Measurements from ENCODE around the gene ZNF236.

ZNF236 gene

DNA sequence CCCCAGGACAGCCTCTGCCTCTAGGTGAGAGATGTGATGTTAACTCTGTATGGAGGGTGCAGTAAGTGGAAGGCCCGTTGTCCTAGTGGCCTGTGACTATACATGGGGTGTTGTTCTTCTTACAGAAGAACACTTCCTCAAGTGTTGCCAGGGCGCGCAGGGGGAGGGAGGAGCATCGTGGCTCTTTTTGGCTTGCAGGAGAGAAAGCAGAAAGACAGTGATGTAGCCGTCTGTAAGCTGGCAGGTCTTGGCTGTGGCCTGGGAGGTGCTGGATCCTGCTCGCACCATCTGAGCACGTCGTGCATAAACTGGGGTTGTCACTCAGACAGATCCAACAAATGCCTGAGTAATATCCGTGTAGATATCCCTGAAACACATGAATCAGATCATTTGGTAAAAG is 44.3 kb downstream of the ZNF236 start:
- DNase-seq = no peak

DNA sequence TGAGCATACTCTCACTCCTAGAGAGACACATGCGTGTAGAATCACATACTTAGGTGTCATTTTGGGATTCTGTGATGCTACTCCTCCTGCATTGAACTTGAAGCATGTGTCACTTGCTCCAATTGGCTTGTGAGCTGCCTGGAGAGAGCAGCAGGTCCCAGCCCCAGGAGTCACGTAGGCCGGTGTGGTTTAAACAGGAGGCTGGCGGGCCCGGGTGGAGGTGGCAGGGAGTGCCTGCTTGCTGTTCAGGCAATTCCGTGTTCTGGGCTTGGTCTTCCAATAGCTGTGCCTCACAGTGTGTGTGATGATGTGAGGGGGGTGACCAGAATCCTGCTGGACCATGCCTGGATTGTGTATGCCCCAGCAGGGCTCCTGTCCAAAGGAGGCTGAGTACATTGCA is 51.0 kb downstream of the ZNF236 start:
- no peak for DNase-seq

DNA sequence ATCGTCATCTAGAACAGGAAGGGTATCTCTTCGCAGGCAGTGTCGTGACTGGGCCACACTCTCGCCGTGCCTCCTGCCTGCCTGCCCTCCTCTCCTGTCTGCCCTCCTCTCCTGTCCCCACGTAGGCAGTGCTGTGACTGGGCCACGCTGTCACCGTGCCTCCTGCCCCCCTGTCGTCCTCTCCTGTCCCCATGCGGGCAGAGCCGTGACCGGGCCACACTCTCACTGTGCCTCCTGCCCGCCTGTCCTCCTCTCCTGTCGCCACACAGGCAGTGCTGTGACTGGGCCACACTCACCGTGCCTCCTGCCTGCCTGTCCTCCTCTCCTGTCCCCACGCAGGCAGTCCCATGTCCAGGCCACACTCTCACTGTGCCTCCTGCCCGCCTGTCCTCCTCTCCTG is 51.4 kb downstream of the ZNF236 start:
- no peak for DNase-seq

DNA sequence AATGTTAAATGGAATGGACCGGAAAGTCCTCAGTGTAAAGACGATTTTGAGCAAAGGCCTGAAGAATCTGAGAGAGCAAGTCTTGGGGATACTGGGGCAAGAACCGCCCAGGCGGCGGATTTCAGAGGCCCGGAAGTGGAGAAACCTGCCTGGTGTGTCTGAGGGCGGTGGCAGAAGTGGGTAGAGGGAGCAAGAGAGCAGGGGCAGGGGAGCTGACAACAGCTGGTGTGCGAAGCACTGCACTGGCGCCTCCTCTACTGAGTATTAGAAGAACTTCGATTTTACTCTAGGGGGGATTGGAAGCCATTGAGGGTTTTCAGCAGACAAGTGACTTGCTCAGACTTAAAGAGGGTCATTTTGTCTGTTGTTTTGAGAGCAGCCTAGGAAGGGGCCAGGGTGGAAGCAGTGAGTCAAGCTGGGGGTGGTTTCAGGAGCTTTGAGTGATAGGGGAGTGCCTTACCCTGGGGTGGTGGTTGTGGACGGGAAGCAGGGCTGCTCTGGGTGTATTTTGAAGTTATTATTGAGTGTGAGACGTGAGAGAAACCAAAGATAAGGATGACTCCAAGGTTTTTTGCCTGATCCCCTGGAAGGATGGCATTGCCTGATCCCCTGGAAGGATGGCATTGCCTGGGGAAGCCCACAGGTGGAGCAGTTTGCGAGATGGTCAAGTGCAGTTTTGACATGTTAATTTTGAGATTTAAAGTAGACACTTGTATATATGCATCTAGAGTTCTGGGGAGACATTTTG is 52.5 kb downstream of the ZNF236 start:
- no peak for DNase-seq

DNA sequence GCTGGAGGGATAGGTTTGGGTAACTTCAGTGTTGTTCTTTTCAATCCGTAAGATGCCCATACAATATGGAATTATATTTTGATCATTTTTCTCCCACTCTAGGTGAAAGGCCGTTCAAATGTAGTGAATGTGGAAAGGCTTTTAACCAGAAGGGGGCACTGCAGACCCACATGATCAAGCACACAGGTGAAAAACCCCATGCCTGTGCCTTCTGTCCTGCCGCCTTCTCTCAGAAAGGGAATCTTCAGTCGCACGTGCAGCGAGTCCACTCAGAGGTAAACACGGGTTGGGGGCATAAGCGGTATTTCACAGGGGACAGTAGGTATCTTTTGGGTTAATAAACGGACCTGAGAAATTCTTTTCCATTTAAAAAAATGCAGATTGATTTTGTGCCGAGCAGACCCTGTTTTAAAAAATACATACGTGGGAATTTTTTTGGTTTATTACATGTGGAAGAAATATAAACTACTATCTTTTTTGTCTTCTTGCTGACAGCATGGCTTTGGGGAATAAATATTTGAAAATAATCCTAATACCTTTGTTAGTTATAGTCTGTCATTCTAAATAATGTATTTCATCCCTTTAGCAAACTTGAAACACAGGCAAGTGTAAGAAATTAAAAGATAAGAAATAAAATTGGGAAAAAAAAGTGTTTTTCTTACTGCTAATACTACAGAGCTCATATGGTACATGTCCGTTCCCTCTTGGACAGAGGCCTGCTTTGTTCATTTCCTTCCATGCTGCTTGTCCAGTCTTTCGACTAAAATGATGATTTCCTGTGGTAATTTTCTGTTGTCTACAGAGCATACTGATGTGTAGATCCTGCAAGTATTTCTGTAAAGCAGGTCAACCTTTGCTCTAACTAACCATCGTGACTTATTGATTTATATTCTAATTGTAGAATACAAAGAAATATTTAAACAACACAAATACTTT is 53.3 kb downstream of the ZNF236 start:
- no peak for DNase-seq

DNA sequence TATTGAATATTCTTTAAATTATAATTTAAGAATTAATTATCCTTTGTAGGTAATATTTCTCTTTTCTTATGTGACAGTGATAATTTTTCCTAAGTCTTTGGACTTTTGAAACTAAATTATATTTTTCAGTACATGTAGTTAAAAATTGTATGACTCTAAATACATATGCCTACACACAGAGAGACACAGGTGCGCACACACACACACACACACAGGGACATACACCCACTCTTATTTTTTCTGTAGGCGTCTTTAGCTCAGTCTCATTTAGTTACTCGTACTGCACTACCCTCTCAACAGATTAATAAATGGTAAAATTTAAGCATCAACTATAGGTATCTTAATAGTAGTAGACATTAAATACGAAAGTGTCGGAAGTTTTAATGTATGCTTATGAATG is 56.1 kb downstream of the ZNF236 start:
- DNase-seq = no peak

DNA sequence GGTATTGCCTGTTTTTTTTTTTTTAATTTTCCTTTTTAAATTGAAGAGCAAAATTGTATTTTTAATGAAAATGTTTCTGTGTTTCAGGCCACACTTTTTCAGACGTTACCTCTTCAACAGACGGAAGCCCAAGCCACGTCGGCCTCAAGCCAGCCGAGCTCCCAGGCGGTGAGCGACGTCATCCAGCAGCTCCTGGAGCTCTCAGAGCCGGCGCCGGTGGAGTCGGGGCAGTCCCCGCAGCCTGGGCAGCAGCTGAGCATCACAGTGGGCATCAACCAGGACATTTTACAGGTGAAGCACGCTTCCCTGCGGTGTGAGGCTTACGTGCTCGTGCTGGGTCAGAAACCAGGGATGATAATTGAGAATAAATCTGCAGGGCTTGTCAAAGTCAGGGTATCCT is 57.7 kb downstream of the ZNF236 start:
- DNase-seq = no peak

DNA sequence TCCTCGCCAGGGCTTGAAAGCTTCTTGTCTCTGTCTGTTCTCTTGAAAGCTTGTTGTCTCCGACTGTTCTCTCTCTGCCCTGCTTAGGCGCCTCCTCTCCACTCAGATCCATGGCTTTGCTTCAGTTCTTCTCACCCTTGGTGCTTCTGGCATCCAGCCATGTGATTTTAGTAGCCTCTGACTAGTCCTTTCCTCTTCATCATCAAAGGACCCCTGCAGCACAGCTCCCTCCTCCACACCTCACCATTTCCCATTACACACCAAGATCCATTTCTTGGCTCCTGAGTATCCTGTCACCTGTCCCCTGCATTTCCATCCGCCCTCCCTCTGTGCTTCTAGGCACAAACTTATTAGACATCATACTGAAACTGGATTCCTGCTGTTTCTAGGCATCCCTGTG is 59.4 kb downstream of the ZNF236 start:
- no peak for DNase-seq

DNA sequence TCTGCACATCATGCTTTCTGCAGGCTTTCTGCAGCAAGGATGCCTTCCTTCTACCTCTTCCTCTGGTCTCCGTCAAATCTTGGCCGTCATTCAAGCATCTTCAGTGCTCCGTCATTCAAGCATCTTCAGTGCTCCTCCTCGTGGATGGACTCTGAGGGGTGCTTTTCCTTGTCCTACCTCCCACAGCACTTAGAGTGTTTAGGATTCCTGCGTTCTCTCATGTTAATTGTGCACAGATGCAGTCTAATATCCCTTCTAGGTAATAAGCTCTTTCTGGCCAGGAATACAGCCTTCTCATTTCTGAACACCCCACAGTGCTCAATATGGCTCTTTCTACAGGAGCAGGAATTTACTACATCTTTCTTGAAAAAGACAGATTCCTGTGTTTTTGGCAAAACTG is 59.8 kb downstream of the ZNF236 start:
- DNase-seq = no peak

DNA sequence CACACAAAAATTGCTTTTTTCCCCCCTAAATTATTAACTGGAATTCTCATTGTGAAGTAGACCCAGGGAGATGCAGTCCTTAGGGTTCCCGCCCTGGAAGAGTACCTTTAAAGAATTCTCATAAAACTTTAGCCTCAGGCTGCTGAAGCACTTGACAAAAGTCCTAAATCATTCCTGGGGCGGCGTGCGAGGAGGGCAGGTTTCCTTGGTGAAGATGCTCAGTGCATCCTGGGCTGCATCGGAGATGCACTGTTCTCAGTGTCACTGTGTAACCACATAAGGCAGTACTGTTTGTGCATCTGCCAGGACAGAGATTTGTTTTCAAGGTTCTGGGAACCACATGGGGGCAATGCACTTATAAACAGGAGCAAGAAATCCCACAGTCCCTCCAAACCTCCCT is 62.6 kb downstream of the ZNF236 start:
- DNase-seq = no peak

DNA sequence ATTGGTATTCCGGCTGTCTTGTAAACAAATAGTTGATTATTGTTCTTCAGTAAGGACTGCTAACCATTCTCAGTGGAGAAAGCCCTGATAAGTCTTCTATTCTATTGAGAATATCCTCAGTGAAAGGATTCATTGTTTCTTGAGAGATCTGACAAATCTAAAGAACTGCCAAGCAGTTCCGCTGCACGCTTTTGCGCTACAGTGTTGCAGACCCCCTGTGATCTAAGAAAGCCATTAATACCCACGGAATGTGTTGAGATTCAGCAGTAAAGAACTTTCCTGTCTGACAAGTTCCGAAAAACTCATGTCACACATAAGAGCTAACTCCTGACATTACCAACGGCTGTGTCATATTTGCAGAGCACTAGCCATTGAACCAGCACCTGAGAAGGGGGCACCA is 63.8 kb downstream of the ZNF236 start:
- no peak for DNase-seq

DNA sequence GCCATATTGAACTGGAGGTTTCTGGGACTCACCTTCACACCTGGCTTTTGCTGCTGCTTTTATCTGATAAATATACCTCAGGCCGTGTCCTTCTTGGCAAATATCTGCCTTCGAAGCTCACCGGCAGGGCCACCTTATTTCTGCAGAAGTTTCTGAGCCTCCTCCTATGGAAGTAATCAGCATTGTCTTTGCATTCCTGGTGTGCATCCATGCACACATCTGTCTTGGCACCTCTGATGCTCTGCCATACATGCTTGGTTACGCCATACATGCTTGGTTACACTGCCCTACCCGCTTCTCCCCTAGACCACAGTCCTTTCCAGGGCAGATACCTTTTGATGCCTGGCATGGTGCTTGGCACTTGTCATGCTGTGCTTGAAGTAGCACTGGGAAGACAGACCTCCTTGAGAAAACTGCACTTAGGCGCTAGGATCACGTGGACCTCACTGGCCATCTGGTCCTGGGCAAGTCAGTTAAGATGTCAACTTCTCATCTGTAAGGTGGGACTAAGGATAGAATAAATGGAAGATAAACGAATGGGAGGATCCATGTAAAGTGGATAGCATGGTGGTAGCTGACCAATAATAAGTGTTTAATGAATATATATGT is 66.8 kb downstream of the ZNF236 start:
- no peak for DNase-seq

DNA sequence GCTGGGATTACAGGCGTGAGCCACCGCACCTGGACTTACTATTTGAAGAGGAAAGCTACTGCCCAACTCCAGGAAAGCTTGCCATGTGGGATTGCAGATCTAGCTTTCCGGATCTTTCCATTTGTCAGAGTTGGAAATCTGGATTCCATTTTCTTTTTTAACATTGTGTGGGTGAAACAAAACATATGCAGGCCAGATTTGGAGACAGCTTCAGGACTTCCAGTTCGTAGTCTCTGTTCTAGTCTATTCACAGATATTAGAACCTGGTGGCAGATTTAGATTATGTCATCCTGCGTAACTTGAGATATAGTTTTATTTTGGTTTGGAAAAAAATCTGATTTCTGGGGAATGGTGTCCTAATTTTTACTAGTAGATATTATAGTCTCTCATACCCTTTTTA is 70.5 kb downstream of the ZNF236 start:
- DNase-seq = no peak

DNA sequence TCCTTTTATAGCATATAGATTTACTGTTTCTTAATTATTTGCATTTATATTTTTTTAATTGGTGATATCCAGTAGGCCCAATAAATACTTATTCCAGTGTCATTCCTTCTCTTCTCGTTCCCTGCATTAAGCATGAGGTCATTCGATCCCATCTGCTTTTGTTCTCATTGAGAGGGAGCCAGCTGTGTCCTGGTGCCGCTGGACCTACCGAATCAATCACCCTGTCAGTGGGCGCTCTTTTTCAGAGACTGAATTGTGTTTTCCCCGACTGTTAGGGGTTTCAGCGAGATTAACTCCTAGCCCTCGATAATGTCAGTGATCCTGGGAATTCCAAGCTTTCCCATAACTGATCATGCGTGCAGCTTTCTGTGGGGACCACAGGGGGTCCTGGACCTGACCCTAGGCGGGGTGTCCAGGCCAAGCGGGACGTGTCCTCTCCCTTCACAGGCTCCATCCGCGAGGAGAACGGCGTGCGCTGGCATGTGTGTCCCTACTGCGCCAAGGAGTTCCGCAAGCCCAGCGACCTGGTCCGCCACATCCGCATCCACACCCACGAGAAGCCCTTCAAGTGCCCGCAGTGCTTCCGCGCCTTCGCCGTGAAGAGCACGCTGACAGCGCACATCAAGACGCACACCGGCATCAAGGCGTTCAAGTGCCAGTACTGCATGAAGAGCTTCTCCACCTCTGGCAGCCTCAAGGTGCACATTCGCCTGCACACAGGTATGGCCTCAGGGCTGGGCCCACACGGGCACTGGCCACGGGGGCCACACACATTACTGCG is 72.4 kb downstream of the ZNF236 start:
- no peak for DNase-seq

DNA sequence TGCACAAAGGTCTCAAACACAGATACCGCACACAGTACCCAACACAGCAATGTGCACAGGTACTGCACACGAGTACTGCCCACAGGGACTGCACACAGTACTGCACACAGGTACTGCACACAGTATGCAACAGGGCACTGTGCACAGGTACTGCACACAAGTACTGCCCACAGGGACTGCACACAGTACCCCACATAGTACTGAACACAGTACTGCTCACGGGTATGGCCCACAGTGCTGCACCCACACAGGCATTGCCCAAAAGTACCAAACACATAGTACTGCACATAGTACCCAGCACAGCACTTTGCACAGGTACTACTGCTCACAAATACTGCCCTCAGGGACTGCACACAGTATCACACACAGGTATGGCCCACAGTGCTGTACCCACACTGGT is 73.1 kb downstream of the ZNF236 start:
- no peak for DNase-seq

DNA sequence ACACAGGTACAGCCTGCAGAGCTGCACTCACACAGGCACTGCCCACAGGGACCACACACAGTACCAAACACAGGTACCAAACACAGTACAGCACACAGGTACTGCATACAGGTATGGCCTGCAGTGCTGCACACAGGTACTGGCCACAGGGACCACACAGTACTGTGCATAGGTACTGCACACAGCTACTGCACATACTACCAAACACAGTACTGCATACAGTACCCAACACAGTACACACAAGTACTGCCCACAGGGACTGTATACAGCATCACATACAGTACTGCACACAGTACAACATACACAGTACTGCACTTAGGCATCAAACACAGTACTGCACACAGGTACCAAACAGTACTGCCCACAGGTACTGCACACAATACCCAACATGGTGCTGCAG is 74.3 kb downstream of the ZNF236 start:
- no peak for DNase-seq

DNA sequence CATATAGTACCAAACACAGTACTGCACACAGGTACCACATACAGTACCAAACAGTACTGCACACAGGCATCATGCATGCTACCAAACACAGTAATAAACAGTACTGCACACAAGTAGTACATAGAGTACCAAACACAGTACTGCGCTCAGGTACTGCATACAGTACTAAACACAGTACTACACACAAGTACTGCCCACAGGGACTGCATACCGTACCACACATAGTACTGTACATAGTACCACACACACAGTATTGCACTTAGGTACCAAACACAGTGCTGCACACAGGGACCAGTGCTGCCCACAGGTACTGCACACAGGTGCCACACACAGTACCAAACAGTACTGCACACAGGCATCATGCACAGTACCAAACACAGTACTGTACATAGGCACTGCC is 74.9 kb downstream of the ZNF236 start:
- DNase-seq = no peak

DNA sequence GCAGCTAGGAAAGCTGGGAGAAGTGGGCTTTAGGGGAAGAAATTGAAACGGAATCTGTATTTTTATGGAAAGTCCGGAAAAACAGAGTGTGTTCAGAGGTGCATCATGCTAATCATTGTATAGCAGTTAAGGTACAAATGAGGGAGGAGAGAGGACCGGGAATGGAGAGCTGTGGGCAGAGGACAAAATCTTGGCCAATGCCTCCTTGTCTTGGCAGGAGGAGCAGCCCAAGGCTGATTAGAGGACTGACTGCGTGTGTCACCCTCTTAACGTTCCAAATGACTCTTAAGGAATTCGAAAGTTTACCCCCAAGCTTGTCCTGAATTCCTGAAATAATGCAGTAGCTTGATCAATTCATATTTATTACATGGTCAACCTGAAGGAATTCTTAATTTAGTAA is 81.0 kb downstream of the ZNF236 start:
- no peak for DNase-seq

DNA sequence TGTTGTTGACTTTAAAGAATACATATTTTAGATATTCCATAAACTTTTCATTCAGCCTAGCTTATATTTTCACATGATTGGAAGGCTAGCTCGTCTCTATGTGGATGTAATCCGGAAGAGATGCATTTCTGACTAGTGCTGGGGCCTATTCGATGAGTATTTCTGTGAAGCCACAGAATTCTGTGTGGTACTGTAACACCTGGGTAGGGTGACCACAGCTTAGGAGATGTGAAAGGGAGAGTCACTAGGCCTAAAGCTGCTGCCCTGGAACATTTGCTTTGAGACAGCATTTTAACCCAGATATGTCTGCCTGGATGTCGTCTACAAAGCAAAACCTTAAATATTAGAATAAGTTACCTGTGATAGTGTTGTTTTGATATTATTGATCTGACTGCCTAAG is 83.5 kb downstream of the ZNF236 start:
- DNase-seq = no peak

DNA sequence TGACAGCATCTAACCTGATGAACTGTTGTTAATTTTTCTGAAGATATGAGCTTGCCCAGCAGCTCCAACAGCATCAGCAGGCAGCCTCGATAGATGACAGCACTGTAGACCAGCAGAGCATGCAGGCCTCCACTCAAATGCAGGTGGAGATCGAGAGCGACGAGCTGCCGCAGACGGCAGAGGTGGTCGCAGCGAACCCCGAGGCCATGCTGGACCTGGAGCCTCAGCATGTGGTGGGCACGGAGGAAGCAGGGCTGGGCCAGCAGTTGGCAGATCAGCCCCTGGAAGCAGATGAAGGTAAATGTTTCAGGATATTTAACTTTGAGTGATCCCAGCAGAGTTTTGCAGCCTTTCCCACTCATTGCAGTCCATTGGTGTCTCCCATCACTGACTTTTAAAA is 85.9 kb downstream of the ZNF236 start:
- DNase-seq = no peak

DNA sequence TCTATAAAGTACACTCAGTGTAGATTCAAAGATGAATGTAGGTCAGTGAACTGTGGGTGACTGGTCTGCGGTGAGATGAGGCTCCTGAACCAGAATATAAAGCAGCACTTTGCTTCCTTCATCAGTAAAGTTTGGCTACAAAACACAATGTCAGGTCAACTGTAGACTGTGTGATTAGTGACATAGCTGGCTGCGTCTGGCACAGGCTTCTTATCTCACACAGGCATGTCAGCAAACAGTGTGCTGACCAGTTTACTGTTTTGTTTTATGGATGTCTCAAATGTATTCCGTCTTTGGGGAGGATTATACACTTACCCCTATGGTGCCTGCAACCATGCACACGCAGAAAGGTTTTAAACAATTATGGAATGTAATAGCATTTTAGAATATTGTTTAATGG is 87.1 kb downstream of the ZNF236 start:
- no peak for DNase-seq

DNA sequence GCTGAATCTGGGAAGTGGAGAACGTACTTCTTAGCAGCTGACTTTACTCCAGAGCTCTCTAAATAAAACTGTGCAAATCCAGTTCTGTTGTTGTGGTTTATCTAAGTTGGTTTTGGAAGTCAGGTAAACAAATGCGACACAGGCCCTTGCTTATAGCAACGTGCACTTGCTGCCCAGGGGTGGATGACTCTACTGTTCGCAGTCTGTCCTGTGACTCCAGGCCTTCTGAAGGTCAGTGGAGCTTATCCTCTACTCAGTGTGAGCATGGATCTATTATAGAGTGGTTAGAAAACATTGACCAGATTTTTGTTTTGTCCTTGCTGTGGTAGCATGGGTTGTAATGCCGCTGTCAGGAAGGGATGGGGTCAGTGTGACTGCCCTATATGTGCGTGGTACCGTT is 89.1 kb downstream of the ZNF236 start:
- no peak for DNase-seq

DNA sequence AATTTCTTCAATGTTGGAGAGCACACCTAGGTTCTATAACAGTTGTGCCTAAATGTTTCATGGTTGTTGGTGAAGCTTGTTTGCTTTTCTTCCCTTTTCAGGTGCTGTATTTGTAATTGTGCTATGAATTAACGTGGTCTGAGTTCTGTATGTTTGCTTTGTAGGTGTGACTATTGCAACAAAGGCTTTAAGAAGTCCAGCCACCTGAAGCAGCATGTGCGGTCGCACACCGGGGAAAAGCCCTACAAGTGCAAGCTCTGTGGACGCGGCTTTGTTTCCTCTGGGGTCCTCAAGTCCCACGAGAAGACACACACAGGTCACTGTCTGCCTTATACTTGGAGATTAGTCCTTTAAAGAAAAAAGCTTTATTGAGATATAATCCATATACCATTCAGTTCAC is 91.2 kb downstream of the ZNF236 start:
- no peak for DNase-seq
